HG03039 (cell line): ENCODE measurements around the gene KCNJ12.
"Not testable (repeated sequence)": the region's sequence is repeated elsewhere in the genome, so short reads cannot be mapped to it uniquely, and the experiment has no call there.

Experiments
- ATAC-seq: cut with Tn5 transposase; IDR thresholded peaks from one replicate; pipeline ENCODE4 v1.9.1; 2021; ENCODE audit warnings: mild to moderate bottlenecking, moderate library complexity; ENCODE audit not compliant: unreplicated experiment

Gene KCNJ12

GRCh38 chr17:21404956-21405731 is 29.0 kb downstream of the KCNJ12 start:
- ATAC-seq = not testable (repeated sequence)

GRCh38 chr17:21405904-21406400 is 29.8 kb downstream of the KCNJ12 start:
- not testable (repeated sequence) for ATAC-seq

- not testable (repeated sequence) for ATAC-seq
Observed at GRCh38 chr17:21406616-21407404, 30.7 kb downstream of the KCNJ12 start.

- not testable (repeated sequence) for ATAC-seq
Observed at GRCh38 chr17:21407752-21408151, 31.6 kb downstream of the KCNJ12 start.

GRCh38 chr17:21408224-21408623 is 32.1 kb downstream of the KCNJ12 start:
- ATAC-seq = not testable (repeated sequence)

GRCh38 chr17:21408766-21409300 is 32.7 kb downstream of the KCNJ12 start:
- ATAC-seq = not testable (repeated sequence)

GRCh38 chr17:21409388-21409787 is 33.2 kb downstream of the KCNJ12 start:
- not testable (repeated sequence) for ATAC-seq

GRCh38 chr17:21409971-21410370 is 33.8 kb downstream of the KCNJ12 start:
- not testable (repeated sequence) for ATAC-seq

GRCh38 chr17:21410371-21410770 is 34.2 kb downstream of the KCNJ12 start:
- ATAC-seq = not testable (repeated sequence)

GRCh38 chr17:21410906-21411678 is 34.9 kb downstream of the KCNJ12 start:
- not testable (repeated sequence) for ATAC-seq

GRCh38 chr17:21411679-21412205 is 35.6 kb downstream of the KCNJ12 start:
- ATAC-seq = not testable (repeated sequence)

- ATAC-seq = not testable (repeated sequence)
Observed at GRCh38 chr17:21412207-21412681, 36.1 kb downstream of the KCNJ12 start.

- not testable (repeated sequence) for ATAC-seq
Observed at GRCh38 chr17:21413570-21414279, 37.6 kb downstream of the KCNJ12 start.

GRCh38 chr17:21414616-21415015 is 38.5 kb downstream of the KCNJ12 start:
- not testable (repeated sequence) for ATAC-seq

- not testable (repeated sequence) for ATAC-seq
Observed at GRCh38 chr17:21415166-21415990, 39.2 kb downstream of the KCNJ12 start.

- ATAC-seq = not testable (repeated sequence)
Observed at GRCh38 chr17:21416471-21416981, 40.4 kb downstream of the KCNJ12 start.

GRCh38 chr17:21417349-21417748 is 41.2 kb downstream of the KCNJ12 start:
- not testable (repeated sequence) for ATAC-seq

- ATAC-seq = no peak
Observed at GRCh38 chr17:21417921-21418320, 41.8 kb downstream of the KCNJ12 start.
